Activated B cell treated with CpG ODN at 0.5 μM for 24 hours (primary cell): ENCODE results near the gene ROBO3. TPM values are rescaled to one million over a fixed set of nuclear protein-coding genes. Genes with fewer than 3 reads are reported as not detected.
A peak's percentile ranks its signal among the peaks of the same experiment; 100 is the strongest.

Source experiments
- ATAC-seq: fragments of 200-7000 bp; cut with Tn5 transposase; one replicate; pipeline ENCODE4 v1.10.0; 2021; ENCODE audit warnings: low read depth, mild to moderate bottlenecking, moderate library complexity
- CTCF ChIA-PET: fragments of 350-600 bp; sonication (Branson Sonifier 250); formaldehyde crosslinking; loops from one replicate; lab custom pipeline; 2021; ENCODE audit warnings: antibody characterized with exemption; lab: Charles Lee
- POLR2A ChIA-PET: fragments of 350-600 bp; sonication (Branson Sonifier 250); formaldehyde crosslinking; loops from one replicate; lab custom pipeline; 2021; ENCODE audit warnings: antibody characterized with exemption; lab: Charles Lee
- DNase-seq: peaks from one replicate; pipeline ENCODE4 v3.0.0; 2022
- H3K27ac Mint-ChIP-seq: one replicate; pipeline ENCODE4 v1.8.0; 2020; ENCODE audit warnings: mixed read lengths
- H3K27me3 Mint-ChIP-seq: one replicate; pipeline ENCODE4 v1.8.0; 2021; ENCODE audit warnings: mixed read lengths
- H3K36me3 Mint-ChIP-seq: one replicate; pipeline ENCODE4 v1.8.0; 2021; ENCODE audit warnings: low read depth, mixed read lengths
- H3K4me1 Mint-ChIP-seq: one replicate; pipeline ENCODE4 v1.8.0; 2021; ENCODE audit warnings: mixed read lengths
- H3K4me3 Mint-ChIP-seq: one replicate; pipeline ENCODE4 v1.8.0; 2020; ENCODE audit warnings: mild to moderate bottlenecking, mixed read lengths
- H3K9me3 Mint-ChIP-seq: one replicate; pipeline ENCODE4 v1.8.0; 2020; ENCODE audit warnings: mixed read lengths
- intact Hi-C: fragments of 100-400 bp; cut with micrococcal nuclease; formaldehyde crosslinking; loops from one replicate; pipeline ENCODE4 v1.15.1; 2024
- total RNA-seq: library from RNA; stranded (reverse); gene quantifications from 2 replicates; pipeline ENCODE4 v1.2.3, GENCODE V29; 2022
- TF ChIP-seq, protein P1 (sequence below): fragments of 200-600 bp; IDR thresholded peaks from one replicate; pipeline ENCODE4 v1.8.0; 2022; ENCODE audit warnings: antibody characterized with exemption, mild to moderate bottlenecking

Gene ROBO3
- total RNA-seq, 1 donor from 2014 or later: 1.5 TPM

DNA sequence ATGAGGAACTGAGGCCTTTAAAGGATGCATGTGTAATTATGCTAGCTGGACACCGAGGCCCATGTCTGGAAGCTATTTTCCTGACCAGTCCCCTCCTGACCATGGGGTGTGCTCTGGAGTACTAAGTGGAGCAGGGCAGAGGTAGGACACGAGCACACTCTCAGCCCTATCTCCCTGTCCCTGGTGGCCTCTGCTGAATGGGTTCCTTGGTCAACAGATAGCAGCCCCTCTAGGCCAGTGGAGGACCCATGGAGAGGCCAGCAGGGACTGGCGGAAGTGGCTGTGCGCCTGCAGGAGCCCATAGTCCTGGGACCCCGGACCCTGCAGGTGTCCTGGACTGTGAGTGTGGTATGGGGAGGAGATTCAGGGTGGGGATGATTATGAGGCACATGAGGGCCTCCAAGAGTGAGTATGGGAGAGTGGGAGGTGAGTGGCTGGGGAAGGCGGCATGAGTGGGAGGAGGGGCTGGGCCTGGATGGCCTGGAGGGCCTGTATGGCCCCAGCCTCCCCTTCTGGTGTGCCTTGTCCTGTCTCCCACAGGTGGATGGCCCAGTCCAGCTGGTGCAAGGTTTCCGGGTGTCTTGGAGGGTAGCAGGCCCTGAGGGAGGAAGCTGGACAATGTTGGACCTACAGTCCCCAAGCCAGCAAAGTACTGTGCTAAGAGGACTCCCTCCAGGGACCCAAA is 9.5 kb downstream of the ROBO3 start:
- POLR2A ChIA-PET: no interaction called here
- Mint-ChIP-seq H3K4me1 (peaks cover 18% of the 10 kb centered on the region), H3K27ac (no peak overlapping the region), H3K27me3 (peaks cover 76% of the 10 kb centered on the region), H3K9me3 (no peaks in the 10 kb centered on the region), H3K36me3 (peaks cover 2% of the 10 kb centered on the region), H3K4me3 (peak overlapping the region; percentile 24)
- intact Hi-C loops: no loop called here
- ATAC-seq: no peak
- CTCF ChIA-PET: no interaction called here
- DNase-seq: no peak
- TF ChIP-seq, protein P1, sequence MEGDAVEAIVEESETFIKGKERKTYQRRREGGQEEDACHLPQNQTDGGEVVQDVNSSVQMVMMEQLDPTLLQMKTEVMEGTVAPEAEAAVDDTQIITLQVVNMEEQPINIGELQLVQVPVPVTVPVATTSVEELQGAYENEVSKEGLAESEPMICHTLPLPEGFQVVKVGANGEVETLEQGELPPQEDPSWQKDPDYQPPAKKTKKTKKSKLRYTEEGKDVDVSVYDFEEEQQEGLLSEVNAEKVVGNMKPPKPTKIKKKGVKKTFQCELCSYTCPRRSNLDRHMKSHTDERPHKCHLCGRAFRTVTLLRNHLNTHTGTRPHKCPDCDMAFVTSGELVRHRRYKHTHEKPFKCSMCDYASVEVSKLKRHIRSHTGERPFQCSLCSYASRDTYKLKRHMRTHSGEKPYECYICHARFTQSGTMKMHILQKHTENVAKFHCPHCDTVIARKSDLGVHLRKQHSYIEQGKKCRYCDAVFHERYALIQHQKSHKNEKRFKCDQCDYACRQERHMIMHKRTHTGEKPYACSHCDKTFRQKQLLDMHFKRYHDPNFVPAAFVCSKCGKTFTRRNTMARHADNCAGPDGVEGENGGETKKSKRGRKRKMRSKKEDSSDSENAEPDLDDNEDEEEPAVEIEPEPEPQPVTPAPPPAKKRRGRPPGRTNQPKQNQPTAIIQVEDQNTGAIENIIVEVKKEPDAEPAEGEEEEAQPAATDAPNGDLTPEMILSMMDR: no peak

- TF ChIP-seq, protein P1: no peak
- intact Hi-C loops: no loop called here
- DNase-seq: no peak
- POLR2A ChIA-PET: no interaction called here
- Mint-ChIP-seq H3K27ac (no peak overlapping the region), H3K27me3 (peaks cover 75% of the 10 kb centered on the region), H3K4me1 (peaks cover 18% of the 10 kb centered on the region), H3K9me3 (no peaks in the 10 kb centered on the region), H3K4me3 (peak overlapping the region; percentile 53), H3K36me3 (peaks cover 2% of the 10 kb centered on the region)
- CTCF ChIA-PET: interaction anchor here (1.3 to 1.5 kb wide), 3 partner anchors 9 to 231 kb away, joined by 4 to 9 read pairs (median 4); partner anchors contain the start of gene ROBO3
- ATAC-seq: no peak
Measured at GRCh38 chr11:124875401-124875800, 10.2 kb downstream of the ROBO3 start.

DNA sequence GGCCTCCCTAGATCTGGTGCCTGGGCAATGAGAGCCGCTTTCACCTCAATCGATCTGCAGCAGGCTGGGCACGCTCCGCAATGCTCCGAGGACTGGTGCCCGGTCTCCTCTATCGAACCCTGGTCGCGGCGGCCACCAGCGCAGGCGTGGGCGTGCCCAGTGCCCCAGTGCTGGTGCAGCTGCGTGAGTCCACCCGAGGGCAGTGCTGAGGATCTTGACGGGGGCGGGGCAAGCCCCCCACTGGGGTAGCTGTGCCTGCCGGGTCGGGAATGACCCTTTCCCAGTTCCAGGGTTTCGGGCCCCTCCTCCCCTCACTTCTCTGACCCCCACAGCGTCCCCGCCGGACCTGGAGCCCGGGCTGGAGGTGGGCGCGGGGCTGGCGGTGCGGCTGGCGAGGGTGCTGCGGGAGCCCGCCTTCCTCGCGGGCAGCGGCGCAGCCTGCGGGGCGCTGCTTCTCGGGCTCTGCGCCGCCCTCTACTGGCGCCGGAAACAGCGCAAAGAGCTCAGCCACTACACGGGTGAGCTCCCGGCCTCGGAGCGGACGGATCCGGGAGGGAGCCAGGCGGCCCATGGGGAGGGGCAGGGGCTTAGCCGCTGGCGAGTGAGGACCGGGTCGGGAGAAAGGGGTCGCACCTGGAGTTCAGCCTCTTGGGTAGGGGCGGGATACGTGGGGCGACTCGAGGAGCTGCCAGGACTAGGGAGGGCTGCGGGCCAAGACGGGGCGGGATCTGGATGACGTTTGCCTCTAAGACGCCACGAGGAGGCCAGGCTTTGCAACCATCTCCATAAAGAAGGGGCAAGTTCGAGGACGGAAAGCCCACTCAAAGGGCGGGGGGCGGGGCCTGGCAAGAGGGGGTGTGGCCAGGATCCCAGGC is 10.9 kb downstream of the ROBO3 start:
- ChIA-PET POLR2A (interaction anchor here (1.2 kb wide), 1 partner anchor 254 kb away, joined by 7 read pairs; the partner anchor contains the start of gene TBRG1), CTCF (interaction anchor here (0.7 to 1.5 kb wide), 9 partner anchors 10 to 266 kb away, joined by 3 to 11 read pairs (median 4); partner anchors contain the start of gene ROBO3)
- peaks cover 2% of the 10 kb centered on the region for H3K36me3 Mint-ChIP-seq
- H3K27me3 Mint-ChIP-seq: peaks cover 69% of the 10 kb centered on the region
- H3K4me3 Mint-ChIP-seq: peak overlapping the region; percentile 85
- TF ChIP-seq, protein P1: peak; percentile 45
- no peaks in the 10 kb centered on the region for H3K9me3 Mint-ChIP-seq
- intact Hi-C loops: loop anchor here (1.0 to 2.0 kb wide), 3 partner anchors 77 to 1011 kb away; partner anchors contain the start of gene HYLS1
- no peak overlapping the region for H3K27ac Mint-ChIP-seq
- peak; percentile 67 for DNase-seq
- ATAC-seq: peak; percentile 96
- H3K4me1 Mint-ChIP-seq: peaks cover 18% of the 10 kb centered on the region

- CTCF ChIA-PET: interaction anchor here (0.7 to 1.5 kb wide), 9 partner anchors 11 to 265 kb away, joined by 3 to 11 read pairs (median 4); partner anchors contain the start of gene ROBO3
- Mint-ChIP-seq H3K27me3 (peaks cover 61% of the 10 kb centered on the region), H3K36me3 (peaks cover 2% of the 10 kb centered on the region), H3K27ac (no peak overlapping the region), H3K9me3 (no peaks in the 10 kb centered on the region), H3K4me1 (peaks cover 18% of the 10 kb centered on the region), H3K4me3 (peak overlapping the region; percentile 85)
- TF ChIP-seq, protein P1: no peak
- POLR2A ChIA-PET: interaction anchor here (1.2 kb wide), 1 partner anchor 254 kb away, joined by 7 read pairs; the partner anchor contains the start of gene TBRG1
- intact Hi-C loops: loop anchor here (1.0 to 2.0 kb wide), 3 partner anchors 76 to 1010 kb away; partner anchors contain the start of gene HYLS1
- ATAC-seq (no peak), DNase-seq (no peak)
Measured at GRCh38 chr11:124876818-124877630, 11.8 kb downstream of the ROBO3 start.
